Kidney epithelial cell (primary cell): Measurements from ENCODE around the gene UFD1. TPM values are rescaled to one million over a fixed set of nuclear protein-coding genes. Genes with fewer than 3 reads are reported as not detected.

ENCODE experiments used
- DNase-seq: peaks from one replicate; pipeline ENCODE4 v3.0.0-alpha.2; 2010; ENCODE audit warnings: low read depth
- H3K27me3 ChIP-seq: 2 replicates; pipeline ENCODE4 v1.6.0; 2011; ENCODE audit warnings: low read length; ENCODE audit not compliant: control insufficient read depth, insufficient read depth
- H3K36me3 ChIP-seq: 2 replicates; pipeline ENCODE4 v1.5.1; 2011; ENCODE audit warnings: low read length; ENCODE audit not compliant: control insufficient read depth, insufficient read depth
- H3K4me3 ChIP-seq: 2 replicates; pipeline ENCODE4 v1.5.1; 2011; ENCODE audit warnings: low read depth, mild to moderate bottlenecking, control low read depth, low read length
- CTCF ChIP-seq: IDR thresholded peaks from 2 replicates; pipeline ENCODE4 v1.5.1; 2011; ENCODE audit warnings: mild to moderate bottlenecking, moderate library complexity, low read length, control low read depth, inconsistent platforms; ENCODE audit not compliant: insufficient read depth, poor library complexity, severe bottlenecking
- total RNA-seq: library from RNA; depleted of rRNA; stranded (reverse); fragments of >200 nt; gene quantifications from 2 replicates; pipeline ENCODE4 v1.2.3, GENCODE V29; 2015

UFD1 gene
- total RNA-seq, 1 donor from 2014 or later = 48.9 TPM

DNA sequence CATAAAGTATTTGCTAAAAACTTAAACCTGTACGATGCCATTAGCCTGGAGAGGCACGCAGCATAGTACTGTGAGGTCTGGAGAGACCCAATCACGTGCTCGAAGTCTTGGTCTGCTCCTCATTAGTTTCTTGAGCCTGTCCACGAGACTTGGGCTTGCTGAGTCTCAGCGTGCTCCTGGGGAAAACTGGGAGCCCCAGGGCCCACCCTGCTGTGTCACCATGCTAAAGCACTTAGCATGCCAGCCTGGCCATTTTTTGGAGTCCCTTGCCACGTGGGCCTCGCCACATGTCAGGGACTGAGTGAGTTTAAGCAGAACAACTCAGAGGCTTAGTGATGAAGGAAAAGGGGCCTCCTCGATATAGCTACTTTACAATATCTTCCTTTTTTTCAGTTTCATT lies 3.3 kb upstream of the UFD1 start:
- Histone ChIP-seq H3K4me3 (no peak overlapping the region), H3K27me3 (no peaks in the 10 kb centered on the region), H3K36me3 (peaks cover 1% of the 10 kb centered on the region)
- no peak for DNase-seq
- no peak for TF ChIP-seq CTCF

DNA sequence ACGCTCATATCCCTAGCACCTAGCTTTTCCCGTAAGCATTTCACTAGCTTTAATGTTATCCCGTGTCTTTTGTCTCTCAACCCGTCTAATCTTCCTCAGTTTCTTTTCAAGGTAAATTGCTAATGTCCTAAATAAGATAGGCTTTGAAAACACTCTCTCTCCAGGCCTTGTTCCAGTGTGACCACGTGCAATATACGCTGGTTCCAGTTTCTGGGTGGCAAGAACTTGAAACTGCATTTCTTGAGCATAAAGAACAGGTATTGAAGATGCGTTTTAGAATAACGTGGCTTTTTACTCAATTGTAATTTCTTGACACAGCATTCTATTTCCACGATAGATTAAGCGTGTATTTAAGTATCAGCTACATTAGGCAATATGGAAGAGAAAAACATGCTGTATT lies 1.8 kb upstream of the UFD1 start:
- Histone ChIP-seq H3K27me3 (no peaks in the 10 kb centered on the region), H3K4me3 (peak overlapping the region; percentile 92)

DNA sequence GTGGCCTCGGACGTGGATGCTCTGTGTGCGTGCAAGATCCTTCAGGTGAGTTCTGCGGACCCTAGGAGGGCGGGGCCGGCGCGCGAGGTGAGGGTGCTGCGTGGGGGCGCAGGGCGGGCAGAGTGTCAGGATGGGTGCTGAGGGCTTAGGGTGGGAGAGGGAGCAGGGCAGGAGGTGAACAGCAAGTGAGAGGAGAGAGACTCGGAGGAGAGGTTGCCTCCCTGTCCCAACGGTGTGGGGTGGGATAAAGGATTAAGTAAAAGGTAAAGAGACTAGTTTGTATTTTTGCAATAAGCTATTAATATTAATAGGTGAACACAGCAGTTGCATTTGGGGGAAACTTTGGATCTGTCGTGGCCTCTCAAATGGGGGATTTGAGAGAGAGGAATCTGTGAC lies 1.2 kb upstream of the UFD1 start:
- H3K36me3 ChIP-seq = no peaks in the 10 kb centered on the region
- peak overlapping the region; percentile 92 for H3K4me3 ChIP-seq
- no peak for TF ChIP-seq CTCF
- no peaks in the 10 kb centered on the region for H3K27me3 ChIP-seq
- no peak for DNase-seq

More for the DNA sequence above, 1.8 kb upstream of the UFD1 start:
- H3K36me3 ChIP-seq = peaks cover 1% of the 10 kb centered on the region
- no peak for TF ChIP-seq CTCF
- no peak for DNase-seq

GRCh38 chr22:19479355-19480172 lies 571 bp upstream of the UFD1 start, which contains the start of gene CDC45:
TSS of gene CDC45 (plus strand) at chr22:19479920. CDS start at chr22:19479969, 49 bp downstream.
- no peaks in the 10 kb centered on the region for H3K36me3 ChIP-seq
- TF ChIP-seq CTCF = no peak
- DNase-seq = peak; percentile 95
- H3K4me3 ChIP-seq = peak within 1 kb of the TSS; percentile 97
- no peaks in the 10 kb centered on the region for H3K27me3 ChIP-seq

DNA sequence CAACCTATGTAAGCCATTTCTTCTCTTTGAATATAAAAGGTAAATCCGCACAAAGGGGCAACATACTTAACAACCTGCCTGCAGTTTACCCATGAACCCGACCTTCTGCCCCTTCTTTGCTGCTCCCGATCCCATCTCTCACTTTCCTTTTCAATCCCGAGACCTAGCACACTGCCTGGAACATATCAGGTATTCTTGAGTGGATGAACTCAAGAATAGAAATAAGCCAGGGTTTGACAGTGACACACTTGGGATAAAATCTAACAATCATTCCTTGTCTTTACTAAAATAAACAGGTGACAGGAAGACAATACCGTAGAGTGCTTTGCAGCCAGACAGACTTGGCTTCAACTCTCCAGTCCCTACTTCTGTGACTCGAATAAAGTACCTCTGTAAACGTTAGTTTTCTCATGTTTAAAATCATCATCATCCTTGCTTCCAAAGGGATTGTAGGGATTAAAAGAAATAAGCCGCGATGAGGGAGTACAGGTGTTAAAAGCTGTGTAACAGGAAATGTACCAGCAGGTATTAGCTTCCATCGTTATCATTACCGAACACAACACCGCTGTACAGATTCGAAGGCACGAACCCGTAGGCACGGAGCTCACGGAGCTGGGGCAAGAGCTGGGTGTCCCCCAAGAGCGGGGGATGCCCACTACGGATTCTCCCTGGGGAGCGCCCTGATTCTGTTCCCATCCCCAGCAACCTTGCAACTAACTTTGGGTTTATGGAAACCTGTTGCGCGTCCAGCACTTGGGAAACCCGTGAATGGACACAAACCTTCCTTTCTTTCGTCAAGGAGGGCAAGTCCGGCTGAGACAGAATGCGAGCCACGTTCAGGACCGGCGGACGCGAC lies 720 bp downstream of the UFD1 start:
- no peaks in the 10 kb centered on the region for H3K27me3 ChIP-seq
- no peak for TF ChIP-seq CTCF
- peaks cover 1% of the 10 kb centered on the region for H3K36me3 ChIP-seq
- DNase-seq = no peak
- peak overlapping the region; percentile 97 for H3K4me3 ChIP-seq
